ENCODE measurements around the gene TRABD2B.

DNA sequence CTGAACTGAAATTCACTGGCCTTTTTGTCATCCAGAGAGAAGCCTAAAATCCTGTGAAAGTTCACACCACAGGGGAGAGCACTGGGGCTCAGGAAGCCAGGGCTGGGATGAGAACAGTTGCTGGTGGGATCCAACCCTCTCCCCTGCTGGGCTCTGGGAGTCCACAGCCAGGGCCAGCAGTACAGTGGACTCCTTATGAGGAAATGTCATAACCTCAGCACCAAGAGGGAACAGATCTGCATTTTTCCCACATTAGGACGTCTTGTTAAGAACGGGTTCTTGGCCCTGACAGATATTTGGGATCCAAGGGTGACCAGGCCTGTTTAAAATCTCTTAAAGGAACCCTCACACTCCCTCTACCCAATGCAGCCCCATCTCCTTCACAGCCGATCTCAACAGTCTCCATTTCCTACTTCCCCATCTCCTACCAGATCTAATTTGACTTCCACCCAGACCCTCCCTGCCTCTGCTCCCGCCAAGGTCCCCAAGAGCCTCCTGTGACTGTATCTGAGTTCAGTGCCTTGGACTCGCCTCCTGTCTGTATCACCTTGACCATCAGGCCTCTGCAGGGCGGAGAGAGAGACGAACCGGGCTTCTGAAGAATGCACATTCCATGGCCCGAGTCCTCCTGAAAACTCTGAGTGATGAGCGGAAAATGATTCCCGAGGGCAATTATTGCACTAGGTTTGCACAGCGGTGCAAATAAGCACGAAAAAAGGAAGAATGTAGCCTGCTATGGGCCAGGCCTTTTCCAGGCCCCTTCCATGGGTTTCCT is 159.9 kb downstream of the TRABD2B start:
- TF ChIP-seq, protein P1, sequence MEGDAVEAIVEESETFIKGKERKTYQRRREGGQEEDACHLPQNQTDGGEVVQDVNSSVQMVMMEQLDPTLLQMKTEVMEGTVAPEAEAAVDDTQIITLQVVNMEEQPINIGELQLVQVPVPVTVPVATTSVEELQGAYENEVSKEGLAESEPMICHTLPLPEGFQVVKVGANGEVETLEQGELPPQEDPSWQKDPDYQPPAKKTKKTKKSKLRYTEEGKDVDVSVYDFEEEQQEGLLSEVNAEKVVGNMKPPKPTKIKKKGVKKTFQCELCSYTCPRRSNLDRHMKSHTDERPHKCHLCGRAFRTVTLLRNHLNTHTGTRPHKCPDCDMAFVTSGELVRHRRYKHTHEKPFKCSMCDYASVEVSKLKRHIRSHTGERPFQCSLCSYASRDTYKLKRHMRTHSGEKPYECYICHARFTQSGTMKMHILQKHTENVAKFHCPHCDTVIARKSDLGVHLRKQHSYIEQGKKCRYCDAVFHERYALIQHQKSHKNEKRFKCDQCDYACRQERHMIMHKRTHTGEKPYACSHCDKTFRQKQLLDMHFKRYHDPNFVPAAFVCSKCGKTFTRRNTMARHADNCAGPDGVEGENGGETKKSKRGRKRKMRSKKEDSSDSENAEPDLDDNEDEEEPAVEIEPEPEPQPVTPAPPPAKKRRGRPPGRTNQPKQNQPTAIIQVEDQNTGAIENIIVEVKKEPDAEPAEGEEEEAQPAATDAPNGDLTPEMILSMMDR (IDR thresholded peaks at IDR 0.05), result no peak
- no peak for TF ChIP-seq POLR2A (IDR thresholded peaks at IDR 0.05)
